H1 (cell line): ENCODE measurements around the gene GRHL3. TPM values are rescaled to one million over a fixed set of nuclear protein-coding genes. Genes with fewer than 3 reads are reported as not detected.

ENCODE experiments used
- CHD2 ChIP-seq: IDR thresholded peaks from 2 replicates; pipeline ENCODE4 v1.6.1; 2012; ENCODE audit warnings: low read length, improper control_type of control experiment
- KDM5A ChIP-seq: fragments of 200-600 bp; IDR thresholded peaks from 2 replicates; pipeline ENCODE4 v1.7.1; 2012; ENCODE audit warnings: mild to moderate bottlenecking, low read length, inconsistent platforms, mixed read lengths
- POU5F1 ChIP-seq: IDR thresholded peaks from 2 replicates; pipeline ENCODE4 v1.6.1; 2011; ENCODE audit warnings: low read depth, mild to moderate bottlenecking, low read length, moderate library complexity
- SP4 ChIP-seq: IDR thresholded peaks from 2 replicates; pipeline ENCODE4 v1.6.1; 2012; ENCODE audit warnings: low read length, inconsistent platforms
- YY1 ChIP-seq: IDR thresholded peaks from 2 replicates; pipeline ENCODE4 v1.6.1; 2011; ENCODE audit warnings: low read depth, mild to moderate bottlenecking, low read length
- polyA plus RNA-seq, 7 experiments: library from polyadenylated mRNA; depleted of rRNA in 3 of 7; stranded (reverse) in 5 of 7; unstranded in 2 of 7; fragments of >200 nt in 5 of 7; fragments of 200-250 nt in 2 of 7; gene quantifications; 1 replicate in 5 of 7; 2 replicates in 1 of 7; 4 replicates in 1 of 7; pipeline versions ENCODE4 v1.2.1 to v1.2.3, GENCODE V29; 2011 to 2013; ENCODE audit warnings: missing spikeins in 2 of 7, mixed read lengths in 2 of 7
- total RNA-seq: library from RNA; stranded (reverse); fragmentation: NEBNext Ultra II Directional; extraction: Animal tissue kit (Norgen Biotek cat#: 25700); gene quantifications from 2 replicates; pipeline ENCODE4 v1.2.1, GENCODE V29; 2021

Gene GRHL3
- total and polyA plus RNA-seq, 2 of the 8 experiments (the other 6 are each of a cell fraction or from before 2014, with no cell fraction given) = 0.80 to 1.8 TPM

- TF ChIP-seq YY1 = no peak
- TF ChIP-seq SP4 = no peak
- TF ChIP-seq KDM5A = no peak
- no peak for TF ChIP-seq CHD2
- TF ChIP-seq POU5F1 = no peak
These were observed 30.7 kb downstream of the GRHL3 start (continued) for GRCh38 chr1:24349891-24350290.
